Stomach smooth muscle (tissue), 2 donors: ENCODE data around the gene ATP11A.
"Not testable (repeated sequence)": the region's sequence is repeated elsewhere in the genome, so short reads cannot be mapped to it uniquely, and the experiment has no call there.

Source experiments
- H3K27ac ChIP-seq: one replicate; pipeline ENCODE4 v1.7.0; 2013; ENCODE audit warnings: mild to moderate bottlenecking, low read length, inconsistent platforms
- H3K27me3 ChIP-seq, 2 donors: one replicate each; pipeline ENCODE4 v1.7.0; 2013; ENCODE audit warnings: low read length in 2 of 2; ENCODE audit not compliant: insufficient read depth in 2 of 2, control insufficient read depth in 1 of 2
- H3K36me3 ChIP-seq, 2 donors: one replicate each; pipeline ENCODE4 v1.7.0; 2013; ENCODE audit warnings: low read length in 2 of 2; ENCODE audit not compliant: control insufficient read depth in 2 of 2, insufficient read depth in 2 of 2
- H3K4me1 ChIP-seq: one replicate; pipeline ENCODE4 v1.7.0; 2013; ENCODE audit warnings: low read length; ENCODE audit not compliant: control insufficient read depth, insufficient read depth
- H3K4me3 ChIP-seq, 2 donors: one replicate each; pipeline ENCODE4 v1.7.0; 2013; ENCODE audit warnings: low read length in 2 of 2
- H3K9ac ChIP-seq, 2 donors: one replicate each; pipeline ENCODE4 v1.7.0; 2013; ENCODE audit warnings: low read length in 2 of 2, mild to moderate bottlenecking in 1 of 2
- H3K9me3 ChIP-seq, 2 donors: one replicate each; pipeline ENCODE4 v1.7.0; 2013; ENCODE audit warnings: low read length in 2 of 2; ENCODE audit not compliant: control insufficient read depth in 2 of 2
- donor health status: healthy.
- donor health status: Pancreatic carcinoma.

The ATP11A gene

DNA sequence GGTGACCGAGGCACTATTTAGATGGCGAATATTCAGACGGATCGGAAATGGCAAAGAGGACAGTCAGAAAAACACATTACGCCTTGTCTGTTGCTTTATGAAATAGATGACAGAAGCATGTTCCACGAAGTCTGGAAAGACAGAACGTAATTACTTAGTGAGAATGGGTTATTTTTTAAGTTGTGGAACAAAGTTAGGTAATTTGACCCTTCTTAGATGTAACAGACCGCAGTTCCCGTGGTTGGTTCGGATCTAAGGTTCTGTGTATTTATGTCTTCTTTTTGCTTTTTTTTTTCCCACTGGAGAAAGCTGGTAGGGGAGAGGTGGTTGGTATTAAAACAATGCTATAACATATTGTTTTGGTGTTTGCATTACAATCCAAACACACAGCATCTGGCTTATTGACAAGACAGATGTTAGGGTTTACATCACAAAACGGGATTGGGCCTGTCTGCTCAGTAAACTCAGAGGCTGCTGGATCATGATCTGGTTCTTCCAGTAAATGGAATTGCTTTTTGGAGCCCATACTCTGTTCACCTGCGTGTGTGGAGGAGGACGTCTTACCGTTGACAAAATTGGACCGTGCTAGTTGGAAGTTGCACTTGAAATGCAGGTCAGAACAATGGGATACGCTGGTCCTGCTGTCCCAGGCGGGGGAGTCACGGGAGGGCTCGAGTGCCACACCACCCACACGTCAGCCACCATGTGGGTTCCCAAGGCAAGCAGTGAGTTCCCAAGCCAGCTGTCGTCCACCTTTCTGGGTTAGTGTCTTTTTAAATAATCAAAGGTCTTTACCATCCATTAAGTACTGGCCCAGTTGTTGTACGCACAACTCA is 13.8 kb downstream of the ATP11A start:
- Histone ChIP-seq H3K27me3 (no peaks in the 10 kb centered on the region), H3K36me3 (no peaks in the 10 kb centered on the region), H3K9ac (no peak overlapping the region), H3K4me1 (no peaks in the 10 kb centered on the region), H3K9me3 (no peaks in the 10 kb centered on the region), H3K4me3 (no peak overlapping the region), H3K27ac (no peak overlapping the region)

DNA sequence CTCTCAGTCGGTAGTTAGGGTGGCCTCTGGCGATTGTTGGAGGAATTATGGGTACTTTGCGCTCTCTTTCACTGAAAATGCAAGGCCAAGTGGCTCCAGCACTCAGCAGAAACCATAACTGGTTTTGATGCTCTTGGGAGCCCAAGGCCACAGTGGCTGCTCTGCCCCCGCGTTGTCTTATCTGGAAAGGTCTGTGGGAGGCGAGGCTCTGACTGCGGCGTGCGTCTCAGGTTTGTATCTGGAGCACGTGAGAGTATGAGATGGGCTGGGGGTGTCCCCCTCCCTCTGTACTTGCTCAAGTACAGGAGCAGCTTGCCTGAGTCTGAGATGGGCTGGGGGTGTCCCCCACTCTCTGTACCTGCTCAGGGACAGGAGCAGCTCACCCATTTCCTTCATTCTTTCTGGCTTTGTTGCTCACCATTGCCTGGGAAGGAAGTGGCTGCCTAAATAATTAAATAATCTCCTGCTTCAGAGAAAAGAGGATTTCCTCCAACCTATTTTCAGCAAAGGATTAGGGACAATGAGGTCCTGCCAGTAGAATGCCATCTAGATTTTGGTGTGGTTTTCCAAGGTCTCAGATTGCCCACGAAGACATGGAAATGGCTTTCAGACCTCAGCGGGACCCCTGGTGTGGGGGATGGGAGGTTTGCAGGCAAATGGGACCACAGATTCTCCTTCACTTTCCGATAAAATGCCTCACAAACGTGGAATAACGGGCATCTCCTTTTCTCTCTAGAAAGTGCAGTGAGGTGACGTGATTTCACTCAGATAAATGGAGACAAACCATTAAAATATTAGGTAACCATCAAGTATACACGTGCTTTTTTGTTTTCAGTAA is 14.7 kb downstream of the ATP11A start:
- H3K9ac ChIP-seq, result no peak overlapping the region
- no peak overlapping the region for H3K4me3 ChIP-seq
- H3K36me3 ChIP-seq, result no peaks in the 10 kb centered on the region
- H3K9me3 ChIP-seq, result no peaks in the 10 kb centered on the region
- H3K27me3 ChIP-seq, result no peaks in the 10 kb centered on the region
- H3K27ac ChIP-seq, result no peak overlapping the region
- no peaks in the 10 kb centered on the region for H3K4me1 ChIP-seq

DNA sequence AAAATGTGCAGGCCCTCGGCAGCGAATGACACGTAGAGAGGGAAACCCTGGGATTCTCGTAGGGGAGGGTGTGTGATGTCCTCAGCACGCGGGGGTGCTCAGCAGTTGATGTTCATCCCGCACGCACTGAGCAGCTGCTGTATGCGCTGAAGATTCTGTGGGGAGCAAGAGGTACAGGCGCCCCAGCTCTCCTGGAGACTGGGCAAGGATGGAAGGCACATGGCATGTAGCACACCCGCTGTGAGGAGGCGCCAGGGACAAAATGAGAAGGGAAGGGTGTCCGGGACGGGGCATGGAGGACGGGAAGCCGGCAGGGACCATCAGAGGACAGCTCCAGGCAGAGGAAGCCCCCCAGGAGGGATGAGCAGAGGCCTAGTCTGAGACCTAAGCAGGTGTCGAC is 15.4 kb downstream of the ATP11A start:
- no peaks in the 10 kb centered on the region for H3K27me3 ChIP-seq
- H3K9me3 ChIP-seq, result no peaks in the 10 kb centered on the region
- no peak overlapping the region for H3K9ac ChIP-seq
- peaks cover 4% of the 10 kb centered on the region for H3K4me1 ChIP-seq
- H3K27ac ChIP-seq, result no peak overlapping the region
- no peaks in the 10 kb centered on the region for H3K36me3 ChIP-seq
- no peak overlapping the region for H3K4me3 ChIP-seq

DNA sequence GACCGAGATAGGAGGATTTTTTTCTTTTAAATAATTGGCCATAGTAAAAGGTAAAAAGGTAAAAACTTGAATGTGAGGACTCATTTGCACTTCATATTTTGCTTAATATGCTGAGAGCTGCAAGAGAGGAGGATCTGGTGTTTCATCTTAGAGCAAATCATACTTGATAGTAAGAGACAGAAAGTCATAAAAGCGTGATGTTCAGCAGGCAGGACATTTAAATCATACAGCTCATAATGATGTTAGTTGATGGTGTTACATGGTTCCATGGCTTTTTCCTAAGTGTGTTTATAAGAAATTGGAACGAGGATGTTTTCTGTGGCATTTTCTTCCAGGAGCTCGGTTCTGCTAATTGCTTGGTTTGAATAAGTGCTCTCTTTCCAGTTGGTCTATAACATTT is 16.3 kb downstream of the ATP11A start:
- Histone ChIP-seq H3K9ac (no peak overlapping the region), H3K27me3 (no peaks in the 10 kb centered on the region), H3K4me3 (no peak overlapping the region), H3K9me3 (no peaks in the 10 kb centered on the region), H3K27ac (no peak overlapping the region), H3K36me3 (no peaks in the 10 kb centered on the region), H3K4me1 (peaks cover 12% of the 10 kb centered on the region)

DNA sequence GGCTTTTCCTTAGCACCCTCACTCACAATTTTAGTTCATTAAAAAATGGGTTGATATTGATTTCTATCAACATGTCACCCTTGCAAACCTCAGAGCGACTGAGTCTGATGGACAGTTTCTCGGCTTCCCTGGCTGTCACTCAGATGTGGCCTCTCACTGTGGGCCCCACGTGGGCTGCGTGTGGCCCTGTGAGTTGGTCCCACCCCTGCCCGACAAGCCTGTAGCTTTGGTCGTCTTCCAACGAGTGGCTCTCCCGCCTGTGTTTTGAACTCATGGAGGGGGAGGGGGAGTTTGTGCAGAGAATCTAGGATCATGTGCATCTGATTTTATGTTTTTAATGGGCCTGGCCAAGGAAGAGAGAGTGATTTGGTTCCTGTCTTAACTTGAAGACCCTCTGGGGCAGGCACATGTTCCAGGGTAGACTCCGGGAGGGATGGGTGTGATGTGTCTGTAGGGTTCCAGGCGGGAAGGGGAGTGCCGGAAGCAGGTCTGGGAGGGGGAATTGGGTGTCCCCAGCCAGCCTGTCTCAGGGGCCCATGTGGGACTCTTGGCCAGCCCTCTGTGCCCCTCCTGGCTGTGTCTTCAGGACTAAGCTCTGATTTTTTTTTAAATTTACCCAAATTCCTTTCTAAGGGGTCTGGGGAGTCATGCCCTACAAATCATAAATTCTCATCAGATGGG is 18.9 kb downstream of the ATP11A start:
- Histone ChIP-seq H3K4me3 (no peak overlapping the region), H3K27me3 (no peaks in the 10 kb centered on the region), H3K9ac (no peak overlapping the region), H3K27ac (no peak overlapping the region), H3K36me3 (no peaks in the 10 kb centered on the region), H3K4me1 (peaks cover 30% of the 10 kb centered on the region), H3K9me3 (no peaks in the 10 kb centered on the region)

DNA sequence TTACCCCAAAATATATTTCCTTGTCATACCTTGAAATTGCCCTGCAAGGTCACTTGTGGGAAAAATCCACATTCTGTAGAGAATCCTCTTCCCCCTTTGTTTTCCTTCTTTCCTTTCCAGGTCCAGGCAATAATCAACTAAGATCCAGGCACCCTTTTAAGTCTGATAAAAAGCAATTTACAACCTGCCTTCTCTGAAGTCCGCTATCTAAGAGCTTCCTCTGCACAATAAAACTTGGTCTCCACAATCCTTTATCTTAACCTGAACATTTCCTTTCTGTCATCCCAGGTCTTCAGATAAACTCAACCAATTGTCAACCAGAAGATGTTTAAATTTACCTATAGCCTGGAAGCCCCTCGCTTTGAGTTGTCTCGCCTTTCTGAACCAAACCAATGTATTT is 19.5 kb downstream of the ATP11A start:
- not testable (repeated sequence) for H3K4me3 ChIP-seq, H3K9me3 ChIP-seq, H3K9ac ChIP-seq, H3K27ac ChIP-seq, H3K36me3 ChIP-seq, H3K27me3 ChIP-seq
- peaks cover 30% of the 10 kb centered on the region for H3K4me1 ChIP-seq

DNA sequence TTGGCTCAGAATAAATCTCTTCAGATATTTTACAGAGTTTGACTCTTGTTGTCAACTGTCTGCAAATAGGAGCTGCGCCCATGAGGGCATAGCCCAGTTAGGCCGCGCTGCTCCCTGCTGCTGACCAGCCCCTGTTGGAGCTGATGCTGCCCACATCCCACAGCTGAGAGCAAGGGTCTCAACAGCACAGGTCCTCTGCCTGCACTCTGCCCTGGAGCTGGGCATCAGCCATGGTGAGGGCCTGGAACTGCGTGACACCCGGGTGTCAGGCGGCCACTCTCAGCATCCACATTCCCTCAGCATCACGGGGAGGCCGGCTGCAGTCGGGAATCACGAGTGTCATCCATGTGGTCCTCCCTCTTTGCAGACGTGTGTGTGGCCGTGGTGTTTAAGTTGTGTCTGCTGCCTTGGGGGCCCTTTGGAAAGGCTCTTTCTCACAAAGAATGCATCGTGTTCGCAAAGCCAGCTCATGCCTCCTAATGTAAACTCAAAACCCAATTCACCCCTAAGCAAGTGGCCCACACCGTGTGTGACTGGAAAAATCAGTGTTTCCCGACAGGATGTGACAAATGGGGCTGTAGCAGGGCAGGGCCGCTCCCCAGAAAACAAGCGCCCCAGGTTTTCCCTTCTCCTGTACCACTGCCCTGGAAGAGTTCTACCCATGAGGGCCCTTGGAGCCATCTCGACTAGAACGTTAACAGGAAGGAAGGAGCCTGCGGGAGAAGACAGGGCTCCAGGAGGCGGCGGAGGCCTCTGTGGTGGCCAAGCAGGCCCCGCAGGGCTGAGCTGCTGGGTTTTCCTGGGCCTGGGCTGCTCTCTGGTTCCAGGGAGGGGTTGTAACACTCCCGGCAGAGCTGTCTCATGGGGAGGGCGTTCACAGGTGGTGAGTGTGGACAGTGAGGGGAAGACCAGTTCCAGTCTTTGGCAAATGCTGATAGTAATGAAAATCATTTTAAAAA is 20.3 kb downstream of the ATP11A start:
- H3K27ac ChIP-seq, result peak overlapping the region; percentile 46
- H3K36me3 ChIP-seq, result no peaks in the 10 kb centered on the region
- H3K4me1 ChIP-seq, result peaks cover 30% of the 10 kb centered on the region
- H3K27me3 ChIP-seq, result no peaks in the 10 kb centered on the region
- H3K9ac ChIP-seq, result no peak overlapping the region
- no peak overlapping the region for H3K4me3 ChIP-seq
- peaks cover 0 to 7% of the 10 kb centered on the region in 2 donors for H3K9me3 ChIP-seq

DNA sequence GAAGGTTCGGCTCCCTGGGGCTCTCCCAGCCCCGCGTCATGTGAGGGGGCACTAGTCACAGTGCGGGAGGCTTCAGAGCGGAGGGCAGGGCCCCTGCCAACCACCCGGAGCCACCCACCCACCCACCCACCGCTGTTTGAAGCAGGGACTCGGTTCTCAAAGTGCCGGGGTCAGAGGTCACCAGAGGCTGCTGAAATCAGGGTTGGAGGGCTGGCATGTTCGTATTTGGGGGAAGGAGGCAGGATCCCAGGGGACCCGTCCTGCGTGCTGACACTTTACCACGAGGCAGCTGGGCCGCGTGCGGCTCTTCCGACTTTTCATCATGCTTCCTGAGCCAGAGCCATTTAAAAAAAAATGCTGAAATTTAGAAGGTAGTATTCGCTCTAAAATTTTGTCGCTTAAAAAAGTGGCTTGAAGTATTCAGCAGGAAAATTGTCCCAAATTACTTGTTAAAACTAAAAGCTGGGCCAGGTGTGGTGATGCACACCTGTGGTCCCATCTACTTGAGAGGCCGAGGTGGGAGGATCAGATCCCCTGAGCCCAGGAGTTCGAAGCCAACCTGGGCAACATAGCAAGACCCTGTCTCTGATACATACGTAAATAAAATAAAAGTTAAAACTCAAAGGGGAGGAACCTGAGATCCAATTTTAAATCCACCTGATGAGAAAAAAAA is 21.2 kb downstream of the ATP11A start:
- H3K9ac ChIP-seq, result peak overlapping the region; percentile 62 to 68
- H3K4me1 ChIP-seq, result peaks cover 32% of the 10 kb centered on the region
- peak overlapping the region; percentile 45 to 60 for H3K4me3 ChIP-seq
- no peaks in the 10 kb centered on the region for H3K27me3 ChIP-seq
- H3K36me3 ChIP-seq, result no peaks in the 10 kb centered on the region
- H3K27ac ChIP-seq, result peak overlapping the region; percentile 95
- peaks cover 0 to 7% of the 10 kb centered on the region in 2 donors for H3K9me3 ChIP-seq

DNA sequence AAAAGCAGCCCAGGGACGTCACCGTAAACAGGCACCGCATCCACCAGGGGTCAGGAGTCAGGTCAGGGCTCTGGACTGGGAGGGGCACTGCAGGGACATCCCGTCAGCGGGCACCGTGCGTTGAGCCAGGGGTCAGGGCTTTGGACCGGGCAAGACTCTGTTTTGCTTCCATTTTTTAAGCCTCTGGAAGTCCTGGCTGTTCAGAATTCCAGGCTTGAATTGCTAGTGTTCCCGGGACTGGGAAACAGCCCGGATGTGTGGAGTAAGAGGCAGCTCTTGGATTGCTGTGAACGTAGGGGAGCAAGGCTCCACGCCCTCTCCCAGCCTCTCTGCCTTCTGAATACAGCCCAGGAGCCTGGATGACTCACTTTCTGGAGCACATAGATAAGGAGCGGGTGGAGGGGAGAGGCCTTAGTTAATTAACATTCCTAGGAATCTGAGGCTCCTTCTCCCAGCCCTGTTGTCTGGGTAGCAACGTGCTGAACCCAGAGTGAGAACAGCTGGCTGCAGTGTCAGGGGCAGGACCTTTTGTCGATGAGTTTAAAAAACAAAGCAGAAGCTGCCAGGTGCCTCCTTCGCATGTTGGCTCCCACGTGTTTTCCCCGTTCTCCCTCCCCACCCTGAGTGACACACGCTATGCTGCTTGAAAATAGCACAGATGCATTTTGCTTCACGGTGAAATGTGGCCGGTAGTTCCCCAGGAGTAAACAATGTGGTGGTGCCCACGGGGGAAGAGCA is 21.9 kb downstream of the ATP11A start:
- Histone ChIP-seq H3K4me1 (peaks cover 33% of the 10 kb centered on the region), H3K27ac (peak overlapping the region; percentile 95), H3K9me3 (peaks cover 0 to 7% of the 10 kb centered on the region in 2 donors), H3K27me3 (no peaks in the 10 kb centered on the region), H3K36me3 (no peaks in the 10 kb centered on the region), H3K4me3 (peak overlapping the region; percentile 45 to 60), H3K9ac (peak overlapping the region; percentile 62 to 68)
